Adipose tissue (tissue), 3 donors: ENCODE measurements around the gene CFAP70. TPM values are rescaled to one million over a fixed set of nuclear protein-coding genes. Genes with fewer than 3 reads are reported as not detected.
"Not testable (repeated sequence)": the region's sequence is repeated elsewhere in the genome, so short reads cannot be mapped to it uniquely, and the experiment has no call there.

Experiments used
- H3K27ac ChIP-seq: one replicate; pipeline ENCODE4 v1.5.1; 2013; ENCODE audit warnings: low read depth, low read length
- WGBS, 3 donors: extraction: QIAGEN DNeasy Blood & Tissue Kit; methylation state at CpG; one replicate each; pipeline ENCODE4 v1.1.7; 2013; 5-methylcytosine and 5-hydroxymethylcytosine counted together
- polyA plus RNA-seq, 3 donors: library from polyadenylated mRNA; stranded (reverse); fragments of 200-250 nt; gene quantifications; one replicate each; pipeline ENCODE4 v1.2.3, GENCODE V29; 2013
- donor health status: healthy with polysubstance abuse.
- donor health status: Bipolar disorder and iron deficiency.
- donor health status: healthy.

CFAP70 gene
- polyA plus RNA-seq, 3 donors: 1.6 to 3.0 (median 1.8) TPM

- WGBS, 3 donors: 53 to 64% (median 54%) methylated on average over 1 of the region's 1 CpG
- no peak overlapping the region for H3K27ac ChIP-seq
Observed at GRCh38 chr10:73263693-73264347, 94.8 kb downstream of the CFAP70 start.

- WGBS, 3 donors: 76 to 89% (median 79%) methylated on average over 5 of the region's 5 CpGs
- no peak overlapping the region for H3K27ac ChIP-seq
Observed at GRCh38 chr10:73262880-73263555, 95.6 kb downstream of the CFAP70 start.

GRCh38 chr10:73262105-73262730 lies 96.4 kb downstream of the CFAP70 start:
- 67 to 75% (median 68%) methylated on average over 4 of the region's 4 CpGs for WGBS, 3 donors
- no peak overlapping the region for H3K27ac ChIP-seq

- no peak overlapping the region for H3K27ac ChIP-seq
- 86 to 95% (median 94%) methylated on average over 9 of the region's 9 CpGs for WGBS, 3 donors
Observed at GRCh38 chr10:73261362-73261995, 97.2 kb downstream of the CFAP70 start.

- not testable (repeated sequence) for H3K27ac ChIP-seq
- 95 to 98% (median 97%) methylated on average over 10 of the region's 10 CpGs for WGBS, 3 donors
Observed at GRCh38 chr10:73258612-73259011, 100.1 kb downstream of the CFAP70 start.

GRCh38 chr10:73253225-73253555 lies 105.5 kb downstream of the CFAP70 start:
- H3K27ac ChIP-seq: no peak overlapping the region
- WGBS, 3 donors: 0 to 2% (median 0%) methylated on average over 4 of the region's 4 CpGs

- H3K27ac ChIP-seq: peak within 1 kb of the TSS; percentile 13
- 0 to 1% (median 0%) methylated on average over 51 of the region's 51 CpGs for WGBS, 3 donors
Observed at GRCh38 chr10:73252445-73253224, 106.0 kb downstream of the CFAP70 start, which contains the start of gene MRPS16. TSS of gene MRPS16 (minus strand) at chr10:73252644. CDS start at chr10:73252482, 162 bp downstream.

GRCh38 chr10:73251683-73252444 lies 106.8 kb downstream of the CFAP70 start:
- H3K27ac ChIP-seq: peak overlapping the region; percentile 13
- 15 to 18% (median 17%) methylated on average over 18 to 23 of the region's 23 CpGs for WGBS, 3 donors

- H3K27ac ChIP-seq: no peak overlapping the region
- 79 to 80% (median 79%) methylated on average over 5 of the region's 5 CpGs for WGBS, 3 donors
Observed at GRCh38 chr10:73248259-73248724, 110.4 kb downstream of the CFAP70 start.

- WGBS, 3 donors: 14 to 42% (median 39%) methylated on average over 4 of the region's 4 CpGs
- no peak overlapping the region for H3K27ac ChIP-seq
Observed at GRCh38 chr10:73247509-73248258, 111.0 kb downstream of the CFAP70 start.

GRCh38 chr10:73246646-73247508 lies 111.8 kb downstream of the CFAP70 start, which contains the start of gene DNAJC9:
TSS of gene DNAJC9 (minus strand) at chr10:73247255. CDS start at chr10:73247189, 66 bp downstream.
- WGBS, 3 donors: 0 to 1% (median 0%) methylated on average over 77 to 78 of the region's 78 CpGs

GRCh38 chr10:73246322-73246645 lies 112.4 kb downstream of the CFAP70 start:
- no peak overlapping the region for H3K27ac ChIP-seq
- 3 to 5% (median 4%) methylated on average over 8 of the region's 8 CpGs for WGBS, 3 donors

More at GRCh38 chr10:73246646-73247508, 111.8 kb downstream of the CFAP70 start, which contains the start of gene DNAJC9:
- H3K27ac ChIP-seq: peak within 1 kb of the TSS; percentile 17

- H3K27ac ChIP-seq: no peak overlapping the region
- 37 to 67% (median 39%) methylated on average over 8 of the region's 8 CpGs for WGBS, 3 donors
Observed at GRCh38 chr10:73244866-73245477, 113.7 kb downstream of the CFAP70 start.

- 90 to 98% (median 96%) methylated on average over 2 of the region's 2 CpGs for WGBS, 3 donors
- no peak overlapping the region for H3K27ac ChIP-seq
Observed at GRCh38 chr10:73239908-73240307, 118.8 kb downstream of the CFAP70 start.

GRCh38 chr10:73238990-73239566 lies 119.6 kb downstream of the CFAP70 start:
- WGBS, 3 donors: 90 to 95% (median 95%) methylated on average over 5 of the region's 5 CpGs

More at GRCh38 chr10:73238990-73239566, 119.6 kb downstream of the CFAP70 start:
- H3K27ac ChIP-seq: no peak overlapping the region
